Mesenchymal stem cell (in vitro differentiated cells and primary cell): ENCODE data around the gene RELB.

Experiments used
- DNase-seq: peaks from one replicate; pipeline ENCODE4 v3.0.0-alpha.2; 2013
- H2AFZ ChIP-seq: one replicate; pipeline ENCODE4 v1.6.1; 2013; ENCODE audit warnings: low read depth, mild to moderate bottlenecking, control low read depth, inconsistent platforms, low read length, moderate library complexity
- H2AK5ac ChIP-seq: 2 replicates; pipeline ENCODE4 v1.6.1; 2013; ENCODE audit warnings: low read length, moderate library complexity, mild to moderate bottlenecking, inconsistent platforms; ENCODE audit not compliant: severe bottlenecking
- H2BK120ac ChIP-seq: one replicate; pipeline ENCODE4 v1.6.1; 2013; ENCODE audit warnings: low read depth, mild to moderate bottlenecking, inconsistent platforms, low read length, moderate library complexity
- H2BK12ac ChIP-seq, 2 experiments: one replicate each; pipeline ENCODE4 v1.6.1; 2013; ENCODE audit warnings: inconsistent platforms in 2 of 2, low read length in 2 of 2, mild to moderate bottlenecking in 2 of 2, moderate library complexity in 2 of 2, control low read depth in 1 of 2
- H2BK15ac ChIP-seq: one replicate; pipeline ENCODE4 v1.6.1; 2013; ENCODE audit warnings: mild to moderate bottlenecking, low read depth, inconsistent platforms; ENCODE audit not compliant: poor library complexity, severe bottlenecking
- H2BK5ac ChIP-seq: 2 replicates; pipeline ENCODE4 v1.6.1; 2013; ENCODE audit warnings: low read depth, mild to moderate bottlenecking, low read length, control low read depth, inconsistent platforms; ENCODE audit not compliant: poor library complexity, severe bottlenecking
- H3K14ac ChIP-seq, 2 experiments: one replicate each; pipeline ENCODE4 v1.6.1; 2013; ENCODE audit warnings: inconsistent platforms in 2 of 2, low read length in 2 of 2, control low read depth in 1 of 2, mild to moderate bottlenecking in 1 of 2, moderate library complexity in 1 of 2
- H3K18ac ChIP-seq, 2 experiments: one replicate each; pipeline ENCODE4 v1.6.1; 2013; ENCODE audit warnings: inconsistent platforms in 2 of 2, low read length in 2 of 2, control low read depth in 1 of 2, low read depth in 1 of 2, mild to moderate bottlenecking in 1 of 2
- H3K23ac ChIP-seq, 2 experiments: one replicate each; pipeline ENCODE4 v1.6.1; 2013; ENCODE audit warnings: inconsistent platforms in 2 of 2, low read length in 2 of 2, mild to moderate bottlenecking in 2 of 2, moderate library complexity in 2 of 2, control low read depth in 1 of 2
- H3K27ac ChIP-seq: 2 replicates; pipeline ENCODE4 v1.5.1; 2013; ENCODE audit warnings: mild to moderate bottlenecking, moderate library complexity, low read length, control low read depth, inconsistent platforms; ENCODE audit not compliant: poor library complexity, severe bottlenecking
- H3K27me3 ChIP-seq, 2 experiments: 2 replicates each; pipeline versions ENCODE4 v1.6.1 to v1.7.0; 2013; ENCODE audit warnings: low read length in 2 of 2, mild to moderate bottlenecking in 2 of 2, moderate library complexity in 2 of 2, control low read depth in 1 of 2, inconsistent platforms in 1 of 2; ENCODE audit not compliant: control insufficient read depth in 1 of 2, insufficient read depth in 1 of 2
- H3K36me3 ChIP-seq, 2 experiments: 2 replicates each; pipeline versions ENCODE4 v1.6.1 to v1.7.0; 2013; ENCODE audit warnings: low read length in 2 of 2, control low read depth in 1 of 2, inconsistent platforms in 1 of 2, low read depth in 1 of 2, mild to moderate bottlenecking in 1 of 2; ENCODE audit not compliant: insufficient read depth in 2 of 2, control insufficient read depth in 1 of 2
- H3K4ac ChIP-seq, 2 experiments: one replicate each; pipeline ENCODE4 v1.6.1; 2013; ENCODE audit warnings: inconsistent platforms in 2 of 2, low read length in 2 of 2, mild to moderate bottlenecking in 2 of 2, moderate library complexity in 2 of 2, control low read depth in 1 of 2, low read depth in 1 of 2
- H3K4me1 ChIP-seq: 2 replicates; pipeline ENCODE4 v1.6.1; 2013; ENCODE audit warnings: low read depth, low read length, control low read depth; ENCODE audit not compliant: control insufficient read depth, insufficient read depth
- H3K4me2 ChIP-seq: 2 replicates; pipeline ENCODE4 v1.6.1; 2013; ENCODE audit warnings: low read length, mild to moderate bottlenecking, inconsistent platforms; ENCODE audit not compliant: poor library complexity, severe bottlenecking
- H3K4me3 ChIP-seq, 2 experiments: 2 replicates each; pipeline versions ENCODE4 v1.5.1 to v1.7.0; 2013; ENCODE audit warnings: low read length in 2 of 2, mild to moderate bottlenecking in 2 of 2, control low read depth in 1 of 2, low read depth in 1 of 2; ENCODE audit not compliant: insufficient read depth in 1 of 2
- H3K79me1 ChIP-seq: replicated peaks from 2 replicates; pipeline ENCODE4 v1.6.1; 2013; ENCODE audit warnings: mild to moderate bottlenecking, control low read depth, low read length, inconsistent platforms; ENCODE audit not compliant: poor library complexity, severe bottlenecking
- H3K9ac ChIP-seq: 2 replicates; pipeline ENCODE4 v1.7.0; 2013; ENCODE audit warnings: mild to moderate bottlenecking, low read length, moderate library complexity
- H3K9me3 ChIP-seq: 2 replicates; pipeline ENCODE4 v1.7.0; 2013; ENCODE audit warnings: mild to moderate bottlenecking, low read length; ENCODE audit not compliant: control insufficient read depth
- H4K8ac ChIP-seq: one replicate; pipeline ENCODE4 v1.6.1; 2013; ENCODE audit warnings: inconsistent platforms, mild to moderate bottlenecking, low read length, moderate library complexity
- H4K91ac ChIP-seq: one replicate; pipeline ENCODE4 v1.6.1; 2013; ENCODE audit warnings: mild to moderate bottlenecking, low read length, inconsistent platforms
- WGBS: methylation state at CpG from one replicate; pipeline ENCODE4 v1.1.7; 2013; ENCODE audit warnings: mixed read lengths; 5-methylcytosine and 5-hydroxymethylcytosine counted together

Gene RELB

GRCh38 chr19:45079911-45080370 is 78.7 kb downstream of the RELB start:
- Histone ChIP-seq H3K4ac (peak overlapping the region in 1 of 2 experiments; percentile 81), H3K4me2 (peak overlapping the region; percentile 67), H4K91ac (no peak overlapping the region), H2BK5ac (no peak overlapping the region), H3K9me3 (no peaks in the 10 kb centered on the region), H3K4me1 (peaks cover 28% of the 10 kb centered on the region), H3K79me1 (peaks cover 19% of the 10 kb centered on the region), H3K27me3 (no peaks in the 10 kb centered on the region), H4K8ac (no peak overlapping the region), H2AFZ (peak overlapping the region; percentile 75), H3K4me3 (peak overlapping the region; percentile 79 to 99), H3K27ac (no peak overlapping the region), H2BK12ac (no peak overlapping the region), H3K9ac (peak overlapping the region; percentile 97), H3K14ac (no peak overlapping the region), H2BK120ac (no peak overlapping the region), H2AK5ac (peak overlapping the region; percentile 8), H3K18ac (peak overlapping the region in 1 of 2 experiments; percentile 98), H2BK15ac (no peak overlapping the region), H3K23ac (peak overlapping the region in 1 of 2 experiments; percentile 59), H3K36me3 (peaks cover 13 to 14% of the 10 kb centered on the region in 2 experiments)
- DNase-seq = no peak
- 5% methylated on average over 6 of the region's 6 CpGs for WGBS

DNA sequence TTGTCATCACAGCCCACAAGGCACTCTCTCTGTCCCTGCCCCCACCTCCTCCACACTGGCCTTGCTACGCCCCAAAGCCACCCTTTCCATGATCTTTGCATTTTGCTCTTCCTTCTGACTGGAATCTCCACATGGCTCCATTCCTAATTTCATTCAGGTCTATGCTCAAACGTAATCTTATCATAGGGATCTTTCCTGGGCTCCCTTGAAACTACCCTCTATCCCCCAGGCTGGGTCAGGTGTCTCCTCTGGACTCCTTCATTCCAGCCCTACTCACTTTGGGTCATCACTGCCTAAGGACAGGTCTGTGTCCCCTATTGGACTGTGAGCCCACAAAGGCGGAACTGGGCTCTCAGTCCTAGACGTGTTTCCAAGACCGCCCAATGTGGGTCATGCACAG is 80.9 kb downstream of the RELB start:
- peaks cover 12% of the 10 kb centered on the region for H3K4me1 ChIP-seq
- H3K36me3 ChIP-seq = peaks cover 22 to 27% of the 10 kb centered on the region in 2 experiments
- H4K8ac ChIP-seq = no peak overlapping the region
- no peak overlapping the region for H2BK5ac ChIP-seq
- peaks cover 27% of the 10 kb centered on the region for H3K79me1 ChIP-seq
- H3K14ac ChIP-seq = no peak overlapping the region
- no peak overlapping the region for H2AK5ac ChIP-seq
- no peak overlapping the region for H3K9ac ChIP-seq
- 96% methylated on average over 5 of the region's 5 CpGs for WGBS
- DNase-seq = no peak
- H3K4ac ChIP-seq = no peak overlapping the region
- no peak overlapping the region for H2BK15ac ChIP-seq
- no peak overlapping the region for H3K4me3 ChIP-seq
- H3K27me3 ChIP-seq = no peaks in the 10 kb centered on the region
- H3K27ac ChIP-seq = no peak overlapping the region
- H2BK12ac ChIP-seq = no peak overlapping the region
- H2AFZ ChIP-seq = no peak overlapping the region
- H3K18ac ChIP-seq = no peak overlapping the region
- H2BK120ac ChIP-seq = no peak overlapping the region
- no peak overlapping the region for H3K23ac ChIP-seq
- no peak overlapping the region for H4K91ac ChIP-seq
- no peaks in the 10 kb centered on the region for H3K9me3 ChIP-seq
- no peak overlapping the region for H3K4me2 ChIP-seq

GRCh38 chr19:45086480-45086879 is 85.2 kb downstream of the RELB start:
- no peak for DNase-seq
- no peaks in the 10 kb centered on the region for H3K9me3 ChIP-seq
- no peak overlapping the region for H4K8ac ChIP-seq
- H2AFZ ChIP-seq = no peak overlapping the region
- H2BK5ac ChIP-seq = no peak overlapping the region
- H2BK15ac ChIP-seq = no peak overlapping the region
- H3K4ac ChIP-seq = no peak overlapping the region
- no peak overlapping the region for H4K91ac ChIP-seq
- no peak overlapping the region for H3K23ac ChIP-seq
- H3K14ac ChIP-seq = no peak overlapping the region
- no peak overlapping the region for H2BK12ac ChIP-seq
- 100% methylated on average over 3 of the region's 4 CpGs for WGBS
- H3K18ac ChIP-seq = no peak overlapping the region
- no peak overlapping the region for H3K27ac ChIP-seq
- no peaks in the 10 kb centered on the region for H3K27me3 ChIP-seq
- peaks cover 30% of the 10 kb centered on the region for H3K79me1 ChIP-seq
- H2AK5ac ChIP-seq = no peak overlapping the region
- no peak overlapping the region for H3K4me3 ChIP-seq
- peaks cover 51 to 53% of the 10 kb centered on the region in 2 experiments for H3K36me3 ChIP-seq
- H3K9ac ChIP-seq = no peak overlapping the region
- peaks cover 6% of the 10 kb centered on the region for H3K4me1 ChIP-seq
- no peak overlapping the region for H2BK120ac ChIP-seq
- H3K4me2 ChIP-seq = no peak overlapping the region

DNA sequence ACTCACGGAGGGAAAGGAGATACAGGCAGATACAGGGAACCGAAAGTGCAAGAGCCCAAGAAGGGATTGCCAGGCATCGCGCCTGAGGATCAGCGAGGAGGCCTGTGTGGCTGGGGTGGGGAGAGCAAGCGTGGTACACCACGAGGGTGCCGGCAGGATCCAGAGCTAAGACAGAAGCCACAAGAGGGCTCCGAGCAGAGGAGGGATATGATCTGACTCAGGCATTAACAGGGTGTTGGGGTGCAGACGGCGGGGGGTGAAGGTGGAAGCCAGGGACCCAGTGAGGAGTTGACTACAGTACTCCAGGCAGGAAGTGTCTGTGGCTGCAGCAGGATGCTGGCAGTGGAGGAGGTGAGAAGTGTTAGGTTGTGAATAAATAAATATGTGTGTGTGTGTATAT is 86.3 kb downstream of the RELB start:
- no peak for DNase-seq
- no peak overlapping the region for H2AK5ac ChIP-seq
- peaks cover 40 to 43% of the 10 kb centered on the region in 2 experiments for H3K36me3 ChIP-seq
- no peak overlapping the region for H3K9ac ChIP-seq
- H3K27ac ChIP-seq = no peak overlapping the region
- 93% methylated on average over 11 of the region's 11 CpGs for WGBS
- no peak overlapping the region for H3K4me2 ChIP-seq
- no peak overlapping the region for H2BK15ac ChIP-seq
- H2BK120ac ChIP-seq = no peak overlapping the region
- H3K4me3 ChIP-seq = no peak overlapping the region
- H3K18ac ChIP-seq = no peak overlapping the region
- no peak overlapping the region for H3K4ac ChIP-seq
- H3K4me1 ChIP-seq = peaks cover 6% of the 10 kb centered on the region
- H2BK5ac ChIP-seq = no peak overlapping the region
- H3K79me1 ChIP-seq = peaks cover 26% of the 10 kb centered on the region
- H2BK12ac ChIP-seq = no peak overlapping the region
- no peak overlapping the region for H3K14ac ChIP-seq
- no peak overlapping the region for H4K8ac ChIP-seq
- no peaks in the 10 kb centered on the region for H3K9me3 ChIP-seq
- no peak overlapping the region for H2AFZ ChIP-seq
- no peak overlapping the region for H4K91ac ChIP-seq
- H3K27me3 ChIP-seq = no peaks in the 10 kb centered on the region
- no peak overlapping the region for H3K23ac ChIP-seq
